ENCODE data around the gene SCD5.

GRCh38 chr4:82811392-82811791 lies 12.8 kb upstream of the SCD5 start:
- TF ChIP-seq, protein P1, sequence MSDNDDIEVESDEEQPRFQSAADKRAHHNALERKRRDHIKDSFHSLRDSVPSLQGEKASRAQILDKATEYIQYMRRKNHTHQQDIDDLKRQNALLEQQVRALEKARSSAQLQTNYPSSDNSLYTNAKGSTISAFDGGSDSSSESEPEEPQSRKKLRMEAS (IDR thresholded peaks at IDR 0.05) = no peak
- TF ChIP-seq CTCF (IDR thresholded peaks at IDR 0.05) (no peak), POLR2A (IDR thresholded peaks at IDR 0.05; ENCODE audit: low read length) (no peak), KDM1A (IDR thresholded peaks at IDR 0.05; ENCODE audit: low read depth) (no peak), MYC (IDR thresholded peaks at IDR 0.05; ENCODE audit: borderline replicate concordance, low read length) (no peak), SMC3 (IDR thresholded peaks at IDR 0.05) (no peak), FOSL2 (IDR thresholded peaks at IDR 0.05) (no peak), FOSL2 (CRISPR knock-in tag; IDR thresholded peaks at IDR 0.05) (no peak), NPAS2 (CRISPR knock-in tag; IDR thresholded peaks at IDR 0.05; ENCODE audit: borderline replicate concordance) (no peak), RAD21 (conservative IDR thresholded peaks at IDR 0.05 in 1 of 2, IDR thresholded peaks at IDR 0.05 in 1 of 2) (no peak), NR3C1 (IDR thresholded peaks at IDR 0.05) (no peak), HOXA7 (CRISPR knock-in tag; IDR thresholded peaks at IDR 0.05) (no peak), MAFK (IDR thresholded peaks at IDR 0.05; ENCODE audit: partially characterized antibody) (no peak), JUNB (IDR thresholded peaks at IDR 0.05) (no peak)
- TF ChIP-seq, protein P2, sequence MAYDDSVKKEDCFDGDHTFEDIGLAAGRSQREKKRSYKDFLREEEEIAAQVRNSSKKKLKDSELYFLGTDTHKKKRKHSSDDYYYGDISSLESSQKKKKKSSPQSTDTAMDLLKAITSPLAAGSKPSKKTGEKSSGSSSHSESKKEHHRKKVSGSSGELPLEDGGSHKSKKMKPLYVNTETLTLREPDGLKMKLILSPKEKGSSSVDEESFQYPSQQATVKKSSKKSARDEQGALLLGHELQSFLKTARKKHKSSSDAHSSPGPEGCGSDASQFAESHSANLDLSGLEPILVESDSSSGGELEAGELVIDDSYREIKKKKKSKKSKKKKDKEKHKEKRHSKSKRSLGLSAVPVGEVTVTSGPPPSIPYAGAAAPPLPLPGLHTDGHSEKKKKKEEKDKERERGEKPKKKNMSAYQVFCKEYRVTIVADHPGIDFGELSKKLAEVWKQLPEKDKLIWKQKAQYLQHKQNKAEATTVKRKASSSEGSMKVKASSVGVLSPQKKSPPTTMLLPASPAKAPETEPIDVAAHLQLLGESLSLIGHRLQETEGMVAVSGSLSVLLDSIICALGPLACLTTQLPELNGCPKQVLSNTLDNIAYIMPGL (CRISPR knock-in tag; IDR thresholded peaks at IDR 0.05; ENCODE audit: borderline replicate concordance) = no peak

Data from A549 (cell line).